Kidney epithelial cell (primary cell): ENCODE data around the gene PARN. TPM values are rescaled to one million over a fixed set of nuclear protein-coding genes. Genes with fewer than 3 reads are reported as not detected.

Source experiments
- DNase-seq: peaks from one replicate; pipeline ENCODE4 v3.0.0-alpha.2; 2010; ENCODE audit warnings: low read depth
- H3K27me3 ChIP-seq: 2 replicates; pipeline ENCODE4 v1.6.0; 2011; ENCODE audit warnings: low read length; ENCODE audit not compliant: control insufficient read depth, insufficient read depth
- H3K36me3 ChIP-seq: 2 replicates; pipeline ENCODE4 v1.5.1; 2011; ENCODE audit warnings: low read length; ENCODE audit not compliant: control insufficient read depth, insufficient read depth
- H3K4me3 ChIP-seq: 2 replicates; pipeline ENCODE4 v1.5.1; 2011; ENCODE audit warnings: low read depth, mild to moderate bottlenecking, control low read depth, low read length
- total RNA-seq: library from RNA; depleted of rRNA; stranded (reverse); fragments of >200 nt; gene quantifications from 2 replicates; pipeline ENCODE4 v1.2.3, GENCODE V29; 2015
- TF ChIP-seq, protein P1 (sequence below): IDR thresholded peaks from 2 replicates; pipeline ENCODE4 v1.5.1; 2011; ENCODE audit warnings: mild to moderate bottlenecking, moderate library complexity, low read length, control low read depth, inconsistent platforms; ENCODE audit not compliant: insufficient read depth, poor library complexity, severe bottlenecking

PARN gene
- total RNA-seq, 1 donor from 2014 or later: 28.0 TPM

DNA sequence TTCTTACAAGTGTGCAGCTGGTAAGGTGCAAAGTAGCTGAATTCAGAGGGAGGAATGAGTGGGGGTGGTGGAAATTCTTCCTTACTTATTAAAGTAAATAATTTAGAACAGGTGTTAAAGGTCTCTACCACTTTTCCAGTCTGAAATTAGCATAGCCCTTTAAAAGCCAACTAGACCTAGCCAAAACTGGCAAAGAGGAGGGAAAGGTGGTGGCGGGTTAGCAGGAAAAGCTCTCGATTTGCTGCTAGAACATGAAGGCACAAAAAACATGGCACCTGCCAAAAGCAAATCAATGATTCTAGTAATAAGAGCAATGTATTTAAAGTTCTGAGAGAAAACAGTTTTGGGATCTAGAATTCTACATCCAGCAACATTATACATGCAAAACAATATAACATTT lies 157.7 kb downstream of the PARN start:
- H3K4me3 ChIP-seq: no peak overlapping the region
- DNase-seq: no peak
- TF ChIP-seq, protein P1, sequence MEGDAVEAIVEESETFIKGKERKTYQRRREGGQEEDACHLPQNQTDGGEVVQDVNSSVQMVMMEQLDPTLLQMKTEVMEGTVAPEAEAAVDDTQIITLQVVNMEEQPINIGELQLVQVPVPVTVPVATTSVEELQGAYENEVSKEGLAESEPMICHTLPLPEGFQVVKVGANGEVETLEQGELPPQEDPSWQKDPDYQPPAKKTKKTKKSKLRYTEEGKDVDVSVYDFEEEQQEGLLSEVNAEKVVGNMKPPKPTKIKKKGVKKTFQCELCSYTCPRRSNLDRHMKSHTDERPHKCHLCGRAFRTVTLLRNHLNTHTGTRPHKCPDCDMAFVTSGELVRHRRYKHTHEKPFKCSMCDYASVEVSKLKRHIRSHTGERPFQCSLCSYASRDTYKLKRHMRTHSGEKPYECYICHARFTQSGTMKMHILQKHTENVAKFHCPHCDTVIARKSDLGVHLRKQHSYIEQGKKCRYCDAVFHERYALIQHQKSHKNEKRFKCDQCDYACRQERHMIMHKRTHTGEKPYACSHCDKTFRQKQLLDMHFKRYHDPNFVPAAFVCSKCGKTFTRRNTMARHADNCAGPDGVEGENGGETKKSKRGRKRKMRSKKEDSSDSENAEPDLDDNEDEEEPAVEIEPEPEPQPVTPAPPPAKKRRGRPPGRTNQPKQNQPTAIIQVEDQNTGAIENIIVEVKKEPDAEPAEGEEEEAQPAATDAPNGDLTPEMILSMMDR: no peak
- no peaks in the 10 kb centered on the region for H3K36me3 ChIP-seq
- no peaks in the 10 kb centered on the region for H3K27me3 ChIP-seq

DNA sequence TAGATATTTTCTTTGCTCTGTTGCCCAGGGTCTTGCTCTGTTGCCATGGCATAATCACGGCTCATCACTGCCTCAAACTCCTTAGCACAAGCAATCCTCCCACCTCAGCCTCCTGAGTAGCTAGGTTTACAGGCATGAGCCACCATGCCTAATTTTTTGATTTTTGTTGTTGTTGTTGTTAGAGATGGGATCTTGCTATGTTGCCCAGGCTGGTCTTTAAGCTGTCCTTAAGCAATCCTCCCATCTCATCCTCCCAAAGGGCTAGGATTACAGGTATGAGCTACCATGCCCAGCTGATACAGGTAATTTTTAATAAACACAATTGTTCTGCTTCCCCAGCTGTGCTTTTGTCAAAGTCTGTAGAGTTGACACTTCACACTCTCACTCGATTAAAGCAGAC lies 159.3 kb downstream of the PARN start:
- TF ChIP-seq, protein P1: no peak
- Histone ChIP-seq H3K27me3 (no peaks in the 10 kb centered on the region), H3K4me3 (no peak overlapping the region), H3K36me3 (no peaks in the 10 kb centered on the region)
- no peak for DNase-seq

DNA sequence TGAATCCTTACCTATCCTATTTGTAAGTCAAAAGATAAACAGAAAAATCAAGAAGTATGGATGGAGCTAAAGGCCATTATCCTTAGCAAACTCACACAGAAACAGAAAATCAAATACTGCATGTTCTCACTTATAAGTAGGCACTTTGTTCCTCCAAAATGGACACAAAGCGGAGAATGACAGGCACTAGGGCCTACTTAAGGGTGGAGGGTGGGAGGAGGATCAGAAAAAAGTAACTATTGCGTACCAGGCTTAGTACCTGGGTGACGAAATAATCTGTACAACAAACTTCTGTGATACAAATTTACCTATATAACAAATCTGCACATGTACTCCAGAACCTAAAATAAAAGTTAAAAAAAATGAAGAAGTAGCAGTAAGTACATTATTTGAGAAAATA lies 164.3 kb downstream of the PARN start:
- H3K36me3 ChIP-seq: no peaks in the 10 kb centered on the region
- TF ChIP-seq, protein P1: no peak
- DNase-seq: no peak
- no peaks in the 10 kb centered on the region for H3K27me3 ChIP-seq
- no peak overlapping the region for H3K4me3 ChIP-seq

DNA sequence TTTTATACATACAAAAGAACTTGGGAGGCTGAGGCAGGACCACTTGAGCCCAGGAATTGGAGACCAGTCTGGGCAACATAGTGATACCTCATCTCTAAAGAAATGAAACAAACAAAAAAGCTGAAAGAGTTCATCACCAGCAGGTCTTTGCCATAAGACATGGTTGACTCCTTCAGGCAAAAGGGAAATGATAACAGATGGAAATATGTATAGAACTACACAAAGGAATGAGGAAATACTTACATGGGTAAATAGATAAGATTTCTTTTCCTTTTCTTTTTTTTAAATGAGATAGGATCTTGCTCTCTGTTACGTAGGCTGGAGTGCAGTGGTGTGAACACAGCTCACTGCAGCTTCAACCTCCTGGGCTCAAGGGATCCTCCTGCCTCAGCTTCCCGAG lies 165.3 kb downstream of the PARN start:
- no peaks in the 10 kb centered on the region for H3K27me3 ChIP-seq
- DNase-seq: no peak
- no peaks in the 10 kb centered on the region for H3K36me3 ChIP-seq
- TF ChIP-seq, protein P1: no peak
- H3K4me3 ChIP-seq: no peak overlapping the region

DNA sequence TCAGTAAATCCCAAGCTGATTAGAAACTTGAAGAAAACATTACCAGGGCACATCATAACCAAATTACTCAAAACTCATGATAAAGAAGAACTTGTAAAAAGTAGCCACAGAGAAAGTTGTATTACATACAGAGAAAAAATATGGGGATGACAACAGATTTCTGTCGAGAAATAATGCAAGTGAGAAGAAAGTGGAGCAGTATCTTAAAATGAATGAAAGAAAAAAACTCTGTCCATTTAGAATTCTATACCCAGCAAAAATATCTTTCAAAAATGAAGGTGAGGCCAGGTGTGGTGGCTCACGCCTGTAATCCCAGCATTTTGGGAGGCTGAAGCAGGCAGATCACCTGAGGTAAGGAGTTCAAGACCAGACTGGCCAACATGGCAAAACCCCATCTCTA lies 165.9 kb downstream of the PARN start:
- no peak for DNase-seq
- TF ChIP-seq, protein P1: no peak
- no peaks in the 10 kb centered on the region for H3K27me3 ChIP-seq
- H3K36me3 ChIP-seq: no peaks in the 10 kb centered on the region
- no peak overlapping the region for H3K4me3 ChIP-seq

DNA sequence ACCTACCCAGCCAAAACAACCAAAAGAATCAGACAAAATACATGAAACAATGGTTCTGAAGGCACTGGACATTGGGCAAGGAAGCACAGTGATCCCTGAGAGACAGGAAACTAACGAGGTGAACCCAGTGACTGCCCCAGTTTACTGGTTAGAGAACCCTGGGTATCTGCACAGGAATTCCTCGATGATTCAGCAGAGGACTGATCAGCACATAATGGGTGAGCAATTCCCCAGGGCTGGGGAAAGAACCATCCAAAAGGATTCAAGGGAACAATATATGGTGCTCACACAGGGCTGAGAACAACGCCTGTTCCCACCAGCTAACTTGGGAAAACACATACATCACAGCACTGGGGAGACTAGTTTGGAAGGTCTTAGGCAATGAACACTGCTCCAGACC lies 167.2 kb downstream of the PARN start:
- TF ChIP-seq, protein P1: no peak
- H3K27me3 ChIP-seq: no peaks in the 10 kb centered on the region
- H3K36me3 ChIP-seq: no peaks in the 10 kb centered on the region
- DNase-seq: peak; percentile 14
- no peak overlapping the region for H3K4me3 ChIP-seq
